Gastroesophageal sphincter (tissue), 3 donors: ENCODE data around the gene FOXK2.

Source experiments
- CTCF ChIP-seq, 4 experiments: fragments of 200-600 bp in 2 of 4; fragments of 450-650 bp in 2 of 4; sonication (generic) in 1 of 4; IDR thresholded peaks; one replicate each; pipeline ENCODE4 v1.5.1; 2017 to 2019; ENCODE audit warnings: antibody characterized with exemption in 4 of 4, mild to moderate bottlenecking in 2 of 4, moderate library complexity in 2 of 4
- POLR2A ChIP-seq, 2 donors: fragments of 450-650 bp; IDR thresholded peaks; one replicate each; pipeline ENCODE4 v1.6.1; 2017; ENCODE audit warnings: antibody characterized with exemption in 2 of 2, mild to moderate bottlenecking in 2 of 2, moderate library complexity in 1 of 2

DNA sequence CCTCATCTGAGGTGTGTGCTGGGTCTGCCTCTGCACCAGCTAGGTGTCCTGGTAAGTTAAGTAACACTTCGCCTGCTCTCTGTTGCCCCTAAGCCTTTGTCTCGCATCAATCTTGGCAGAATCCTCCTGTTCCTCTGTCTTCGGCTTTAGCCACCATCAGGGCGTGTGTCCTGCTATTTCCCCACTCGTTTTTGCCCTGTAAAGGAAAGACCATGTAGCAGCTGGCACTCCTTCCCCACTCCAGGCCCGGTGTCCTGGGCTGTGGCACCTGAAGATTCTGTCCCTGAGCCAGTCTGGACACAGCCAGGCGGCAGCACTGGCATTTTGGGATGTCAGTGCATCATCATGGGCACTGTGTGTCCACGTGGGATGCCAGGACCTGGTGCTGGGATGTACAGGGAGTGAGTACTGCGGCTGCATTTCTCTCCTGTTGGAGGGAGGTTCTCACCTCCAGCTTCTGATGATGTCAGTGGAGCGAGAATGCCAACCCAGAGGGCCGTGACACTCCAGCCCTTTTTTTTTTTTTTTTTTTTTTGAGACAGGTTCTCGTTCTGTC, 26.2 kb upstream of the FOXK2 start:
- TF ChIP-seq CTCF (IDR thresholded peaks at IDR 0.05) (no peak), POLR2A (IDR thresholded peaks at IDR 0.05) (no peak)
